GM12892 (cell line): Measurements from ENCODE around the gene TBX2.

Source experiments
- POLR2A ChIP-seq: IDR thresholded peaks from 2 replicates; pipeline ENCODE4 v1.6.1; 2011; ENCODE audit warnings: low read depth, low read length, control low read depth
- TAF1 ChIP-seq: IDR thresholded peaks from 2 replicates; pipeline ENCODE4 v1.6.1; 2011; ENCODE audit warnings: low read depth, mild to moderate bottlenecking, control low read depth, low read length, borderline replicate concordance

DNA sequence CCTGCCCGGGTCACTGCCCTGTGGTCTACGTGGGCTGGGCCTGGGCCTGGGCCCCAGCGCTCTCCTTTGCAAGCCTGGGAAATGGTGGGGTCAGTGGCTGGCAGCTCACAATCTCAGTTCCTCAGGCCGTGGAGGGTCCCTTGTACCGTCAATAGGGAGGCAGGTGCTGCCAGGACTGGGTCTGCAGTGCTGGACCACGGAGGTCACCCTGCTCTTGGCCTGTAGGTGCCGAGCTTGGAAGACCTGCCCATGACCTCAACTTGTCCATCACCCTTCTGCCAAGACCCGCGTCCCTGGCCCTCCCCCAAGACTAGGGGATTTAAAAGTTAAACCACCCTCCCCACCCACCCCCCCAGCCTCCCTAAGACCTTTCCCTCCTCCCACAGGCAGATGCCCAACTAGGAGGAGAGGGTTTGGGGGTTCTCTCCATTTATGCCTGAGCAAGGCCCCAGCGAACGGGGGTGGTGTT is 2.5 kb downstream of the TBX2 start:
- TF ChIP-seq TAF1 (no peak), POLR2A (no peak)
